GM23338 (cell line): ENCODE data around the gene PDE7B. TPM values are rescaled to one million over a fixed set of nuclear protein-coding genes. Genes with fewer than 3 reads are reported as not detected.

Source experiments
- ATAC-seq: fragments of 200-7000 bp; cut with Tn5 transposase; 3 replicates; pipeline ENCODE4 v1.9.1; 2020
- DNase-seq: peaks from one replicate; pipeline ENCODE4 v3.0.0-alpha.2; 2015; ENCODE audit warnings: low spot score
- H2AFZ ChIP-seq: fragments of 200-600 bp; sonication (generic); 2 replicates; pipeline ENCODE4 v1.8.0; 2016; ENCODE audit warnings: antibody characterized with exemption, mild to moderate bottlenecking, moderate library complexity
- H3F3A ChIP-seq: fragments of 200-600 bp; sonication (generic); replicated peaks from 2 replicates; pipeline ENCODE4 v1.8.0; 2017; ENCODE audit warnings: antibody characterized with exemption, mixed run types, low read depth
- H3K27ac ChIP-seq: fragments of 200-600 bp; sonication (generic); 2 replicates; pipeline ENCODE4 v1.6.1; 2016; ENCODE audit warnings: low read depth
- H3K27me3 ChIP-seq: fragments of 200-600 bp; sonication (generic); 2 replicates; pipeline ENCODE4 v1.8.0; 2016; ENCODE audit warnings: mild to moderate bottlenecking, mixed run types, moderate library complexity; ENCODE audit not compliant: insufficient read depth
- H3K36me3 ChIP-seq: fragments of 200-600 bp; sonication (generic); 2 replicates; pipeline ENCODE4 v1.8.0; 2016; ENCODE audit warnings: mild to moderate bottlenecking; ENCODE audit not compliant: insufficient read depth
- H3K4me1 ChIP-seq: fragments of 200-600 bp; sonication (generic); 2 replicates; pipeline ENCODE4 v1.8.0; 2016; ENCODE audit warnings: mild to moderate bottlenecking, moderate library complexity; ENCODE audit not compliant: insufficient read depth
- H3K4me2 ChIP-seq: fragments of 200-600 bp; sonication (generic); 2 replicates; pipeline ENCODE4 v1.7.1; 2017; ENCODE audit warnings: mixed run types
- H3K4me3 ChIP-seq: fragments of 200-600 bp; sonication (generic); 2 replicates; pipeline ENCODE4 v1.6.1; 2016; ENCODE audit warnings: mixed run types
- H3K79me2 ChIP-seq: fragments of 200-600 bp; sonication (generic); replicated peaks from 2 replicates; pipeline ENCODE4 v1.8.0; 2017; ENCODE audit warnings: mild to moderate bottlenecking; ENCODE audit not compliant: insufficient read depth
- H3K9me2 ChIP-seq: fragments of 200-600 bp; sonication (generic); 2 replicates; pipeline ENCODE4 v1.8.0; 2017; ENCODE audit not compliant: insufficient read depth
- H4K20me1 ChIP-seq: fragments of 200-600 bp; sonication (generic); replicated peaks from 2 replicates; pipeline ENCODE4 v1.8.0; 2017; ENCODE audit warnings: mild to moderate bottlenecking; ENCODE audit not compliant: insufficient read depth
- H3K27ac Mint-ChIP-seq: 2 replicates; pipeline ENCODE4 v1.8.0; 2020; ENCODE audit warnings: inconsistent platforms, mild to moderate bottlenecking, moderate library complexity, mixed read lengths
- H3K27me3 Mint-ChIP-seq: 3 replicates; pipeline ENCODE4 v1.8.0; 2022; ENCODE audit warnings: low read depth, mild to moderate bottlenecking, moderate library complexity, mixed read lengths, inconsistent platforms; ENCODE audit not compliant: insufficient read depth, poor library complexity
- H3K36me3 Mint-ChIP-seq: 3 replicates; pipeline ENCODE4 v1.8.0; 2021; ENCODE audit warnings: low read depth, mild to moderate bottlenecking, inconsistent platforms, moderate library complexity, mixed read lengths
- H3K4me1 Mint-ChIP-seq: 3 replicates; pipeline ENCODE4 v1.8.0; 2020; ENCODE audit warnings: mild to moderate bottlenecking, inconsistent platforms, mixed read lengths
- H3K4me3 Mint-ChIP-seq: 3 replicates; pipeline ENCODE4 v1.8.0; 2021; ENCODE audit warnings: moderate library complexity, mild to moderate bottlenecking, inconsistent platforms, mixed read lengths
- H3K9me3 Mint-ChIP-seq: 3 replicates; pipeline ENCODE4 v1.8.0; 2020; ENCODE audit warnings: moderate library complexity, mild to moderate bottlenecking, inconsistent platforms, mixed read lengths
- CREB1 ChIP-seq: fragments of 250-450 bp; sonication (Bioruptor Pico); IDR thresholded peaks from 2 replicates; pipeline ENCODE4 v1.5.0; 2020; ENCODE audit warnings: low read depth, mild to moderate bottlenecking, moderate library complexity
- ETS1 ChIP-seq: IDR thresholded peaks from 2 replicates; pipeline ENCODE4 v1.6.1; 2016; ENCODE audit warnings: antibody characterized with exemption
- EZH2phosphoT487 ChIP-seq: fragments of 200-600 bp; sonication (generic); IDR thresholded peaks from one replicate; pipeline ENCODE4 v1.8.1; 2018; ENCODE audit warnings: antibody characterized with exemption; ENCODE audit not compliant: unreplicated experiment
- JUNB ChIP-seq: IDR thresholded peaks from one replicate; pipeline ENCODE4 v1.6.1; 2016; ENCODE audit warnings: antibody characterized with exemption; ENCODE audit not compliant: unreplicated experiment
- NANOG ChIP-seq: IDR thresholded peaks from 2 replicates; pipeline ENCODE4 v1.6.1; 2016; ENCODE audit warnings: antibody characterized with exemption, borderline replicate concordance
- POLR2AphosphoS5 ChIP-seq: IDR thresholded peaks from 2 replicates; pipeline ENCODE4 v1.6.1; 2016; ENCODE audit warnings: antibody characterized with exemption, low read depth
- REST ChIP-seq: IDR thresholded peaks from one replicate; pipeline ENCODE4 v1.6.1; 2018; ENCODE audit warnings: antibody characterized with exemption; ENCODE audit not compliant: unreplicated experiment
- ZNF114 ChIP-seq: fragments of 250-450 bp; sonication (Bioruptor Pico); IDR thresholded peaks from 2 replicates; pipeline ENCODE4 v1.5.0; 2020; ENCODE audit warnings: mild to moderate bottlenecking, moderate library complexity
- ZNF331 ChIP-seq: fragments of 250-450 bp; sonication (Bioruptor Pico); IDR thresholded peaks from 2 replicates; pipeline ENCODE4 v1.5.0; 2020; ENCODE audit warnings: low read depth, mild to moderate bottlenecking, moderate library complexity
- polyA plus RNA-seq: library from polyadenylated mRNA; unstranded; fragments of >200 nt; fragmentation: Nextera tagmentation; extraction: Ambion mirVana; gene quantifications from 2 replicates; pipeline ENCODE4 v1.2.1, GENCODE V29; 2016
- total RNA-seq: library from RNA; depleted of rRNA; stranded (reverse); fragments of >200 nt; shearing (Covaris generic); gene quantifications from 2 replicates; pipeline ENCODE4 v1.2.3, GENCODE V29; 2014

PDE7B gene
- total and polyA plus RNA-seq, 2 experiments from 2014 or later: 0.07 TPM; not detected in 1

- TF ChIP-seq EZH2phosphoT487 (no peak), ZNF331 (CRISPR knock-in tag) (no peak), JUNB (no peak), ETS1 (no peak)
Measured at GRCh38 chr6:135904666-135905065, 53.2 kb downstream of the PDE7B start (continued).

GRCh38 chr6:135905604-135906300, 54.3 kb downstream of the PDE7B start:
- Histone ChIP-seq H3K27ac (no peak overlapping the region), H3K4me2 (no peak overlapping the region), H2AFZ (peak overlapping the region; percentile 85), H3F3A (no peaks in the 10 kb centered on the region), H3K4me3 (no peak overlapping the region), H3K4me1 (no peaks in the 10 kb centered on the region), H3K36me3 (no peaks in the 10 kb centered on the region), H4K20me1 (no peaks in the 10 kb centered on the region), H3K79me2 (no peaks in the 10 kb centered on the region), H3K9me2 (no peaks in the 10 kb centered on the region), H3K27me3 (no peaks in the 10 kb centered on the region)
- no peaks in the 10 kb centered on the region for H3K4me1 Mint-ChIP-seq
- ATAC-seq (no peak), DNase-seq (no peak)
- H3K36me3 Mint-ChIP-seq: no peaks in the 10 kb centered on the region
- no peak overlapping the region; the same call in 1 of the 2 replicates for H3K27ac Mint-ChIP-seq
- no peak overlapping the region for H3K4me3 Mint-ChIP-seq
- no peaks in the 10 kb centered on the region for H3K27me3 Mint-ChIP-seq
- no peaks in the 10 kb centered on the region for H3K9me3 Mint-ChIP-seq
- TF ChIP-seq ETS1: no peak
- no peak for TF ChIP-seq POLR2AphosphoS5
- TF ChIP-seq ZNF114: no peak

GRCh38 chr6:135906542-135906941, 55.0 kb downstream of the PDE7B start:
- ATAC-seq: no peak
- Mint-ChIP-seq H3K36me3 (no peaks in the 10 kb centered on the region), H3K27me3 (no peaks in the 10 kb centered on the region), H3K27ac (no peak overlapping the region), H3K4me1 (no peaks in the 10 kb centered on the region), H3K4me3 (no peak overlapping the region), H3K9me3 (no peaks in the 10 kb centered on the region)
- H3K9me2 ChIP-seq: no peaks in the 10 kb centered on the region
- DNase-seq: no peak
- no peak overlapping the region for H3K27ac ChIP-seq
- no peak overlapping the region for H3K4me3 ChIP-seq
- H3K79me2 ChIP-seq: no peaks in the 10 kb centered on the region
- H3K4me2 ChIP-seq: no peak overlapping the region
- H3K4me1 ChIP-seq: no peaks in the 10 kb centered on the region
- H4K20me1 ChIP-seq: no peaks in the 10 kb centered on the region
- H2AFZ ChIP-seq: no peak overlapping the region; the same call in 1 of the 2 replicates
- H3K36me3 ChIP-seq: no peaks in the 10 kb centered on the region
- no peaks in the 10 kb centered on the region for H3F3A ChIP-seq
- no peaks in the 10 kb centered on the region for H3K27me3 ChIP-seq
- no peak for TF ChIP-seq ZNF114
- no peak for TF ChIP-seq JUNB
- no peak for TF ChIP-seq CREB1
- no peak for TF ChIP-seq REST
- TF ChIP-seq NANOG: no peak
